Measurements from ENCODE around the gene REXO5.

DNA sequence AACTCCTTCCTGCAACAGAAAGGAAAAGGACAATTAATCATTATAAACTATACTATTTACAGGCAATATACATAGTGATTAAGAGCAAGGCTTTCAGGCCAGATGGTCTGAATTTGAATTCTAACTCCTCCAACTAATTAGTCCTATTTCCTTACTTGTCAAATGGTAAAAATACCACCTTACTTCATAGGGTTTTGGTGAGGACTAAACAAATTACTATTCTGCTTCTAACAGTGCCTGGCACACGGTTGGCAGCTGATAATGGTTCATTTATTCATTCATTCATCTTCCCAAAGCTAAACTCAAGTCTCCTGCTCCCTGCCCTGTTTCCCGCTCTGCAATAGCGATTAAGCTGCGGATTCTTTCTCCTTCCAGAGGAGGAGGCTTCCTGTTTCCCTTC, 54.0 kb downstream of the REXO5 start:
- TF ChIP-seq POLR2A (IDR thresholded peaks at IDR 0.05): no peak
- TF ChIP-seq, protein P1, sequence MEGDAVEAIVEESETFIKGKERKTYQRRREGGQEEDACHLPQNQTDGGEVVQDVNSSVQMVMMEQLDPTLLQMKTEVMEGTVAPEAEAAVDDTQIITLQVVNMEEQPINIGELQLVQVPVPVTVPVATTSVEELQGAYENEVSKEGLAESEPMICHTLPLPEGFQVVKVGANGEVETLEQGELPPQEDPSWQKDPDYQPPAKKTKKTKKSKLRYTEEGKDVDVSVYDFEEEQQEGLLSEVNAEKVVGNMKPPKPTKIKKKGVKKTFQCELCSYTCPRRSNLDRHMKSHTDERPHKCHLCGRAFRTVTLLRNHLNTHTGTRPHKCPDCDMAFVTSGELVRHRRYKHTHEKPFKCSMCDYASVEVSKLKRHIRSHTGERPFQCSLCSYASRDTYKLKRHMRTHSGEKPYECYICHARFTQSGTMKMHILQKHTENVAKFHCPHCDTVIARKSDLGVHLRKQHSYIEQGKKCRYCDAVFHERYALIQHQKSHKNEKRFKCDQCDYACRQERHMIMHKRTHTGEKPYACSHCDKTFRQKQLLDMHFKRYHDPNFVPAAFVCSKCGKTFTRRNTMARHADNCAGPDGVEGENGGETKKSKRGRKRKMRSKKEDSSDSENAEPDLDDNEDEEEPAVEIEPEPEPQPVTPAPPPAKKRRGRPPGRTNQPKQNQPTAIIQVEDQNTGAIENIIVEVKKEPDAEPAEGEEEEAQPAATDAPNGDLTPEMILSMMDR (IDR thresholded peaks at IDR 0.05): no peak
- TF ChIP-seq EP300 (IDR thresholded peaks at IDR 0.05): no peak

Measured in ovary (tissue), 3 donors.